AG09309 (cell line): Measurements from ENCODE around the gene MCAM.
A peak's percentile ranks its signal among the peaks of the same experiment; 100 is the strongest.

Source experiments
- DNase-seq: peaks from one replicate; pipeline ENCODE4 v3.0.0-alpha.2; 2010; ENCODE audit warnings: low read depth
- H3K4me3 ChIP-seq: 2 replicates; pipeline ENCODE4 v1.5.1; 2011; ENCODE audit warnings: mild to moderate bottlenecking, low read depth, low read length, moderate library complexity; ENCODE audit not compliant: control insufficient read depth
- CTCF ChIP-seq: IDR thresholded peaks from 2 replicates; pipeline ENCODE4 v1.5.1; 2011; ENCODE audit warnings: mild to moderate bottlenecking, low read depth, low read length, inconsistent platforms; ENCODE audit not compliant: insufficient read depth, control insufficient read depth; ENCODE audit errors: missing control alignments

MCAM gene

DNA sequence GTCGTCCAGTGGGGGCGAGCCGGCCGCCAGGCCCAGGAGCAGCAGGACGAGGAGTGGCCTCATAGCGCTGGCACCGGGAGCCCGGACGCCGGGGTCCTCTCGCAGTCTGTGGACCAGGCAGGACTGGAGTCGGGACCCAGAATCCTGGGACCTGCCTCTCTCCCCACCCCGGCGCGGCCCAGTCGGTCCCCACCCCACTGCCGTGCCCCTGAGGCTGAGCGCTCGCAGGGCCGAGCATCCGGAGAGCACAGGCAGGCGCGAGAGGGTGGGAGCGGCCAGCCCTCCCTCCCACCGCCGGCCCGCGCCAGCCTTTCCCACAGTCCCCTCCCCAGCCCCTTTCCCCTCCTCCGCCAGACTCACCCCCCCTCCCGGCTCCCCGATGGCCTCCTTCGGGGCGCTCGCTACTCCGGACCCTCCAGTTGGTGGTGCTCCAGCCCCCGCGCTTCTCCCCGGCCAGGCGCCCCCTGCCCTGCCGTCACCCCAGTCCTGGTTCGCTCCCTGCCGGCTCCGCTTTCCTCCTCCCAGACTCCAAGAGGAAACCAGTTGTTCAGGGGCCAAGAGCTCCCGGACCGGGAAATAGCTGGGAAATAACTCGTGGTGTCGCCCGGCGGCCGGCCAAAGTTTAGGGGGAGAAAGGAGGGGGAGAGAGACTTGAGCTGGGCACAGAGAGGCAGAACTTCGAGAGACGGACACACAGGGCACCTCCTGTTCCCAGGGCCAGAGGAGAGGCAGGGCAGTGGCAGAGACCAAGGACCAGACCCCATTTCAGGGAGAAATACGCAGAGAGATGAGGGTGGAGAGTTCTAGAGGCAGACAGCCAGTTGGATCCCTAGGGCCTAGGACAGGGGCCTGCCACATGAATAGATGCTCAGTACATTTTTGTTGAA is 23.6 kb upstream of the MCAM start, which contains the start of gene C1QTNF5:
Gene C1QTNF5, minus strand, starts transcription at position 549 of the 887 bp plus-strand sequence. Its CDS starts 486 bp downstream, at position 63.
- DNase-seq, result no peak
- TF ChIP-seq CTCF, result no peak

DNA sequence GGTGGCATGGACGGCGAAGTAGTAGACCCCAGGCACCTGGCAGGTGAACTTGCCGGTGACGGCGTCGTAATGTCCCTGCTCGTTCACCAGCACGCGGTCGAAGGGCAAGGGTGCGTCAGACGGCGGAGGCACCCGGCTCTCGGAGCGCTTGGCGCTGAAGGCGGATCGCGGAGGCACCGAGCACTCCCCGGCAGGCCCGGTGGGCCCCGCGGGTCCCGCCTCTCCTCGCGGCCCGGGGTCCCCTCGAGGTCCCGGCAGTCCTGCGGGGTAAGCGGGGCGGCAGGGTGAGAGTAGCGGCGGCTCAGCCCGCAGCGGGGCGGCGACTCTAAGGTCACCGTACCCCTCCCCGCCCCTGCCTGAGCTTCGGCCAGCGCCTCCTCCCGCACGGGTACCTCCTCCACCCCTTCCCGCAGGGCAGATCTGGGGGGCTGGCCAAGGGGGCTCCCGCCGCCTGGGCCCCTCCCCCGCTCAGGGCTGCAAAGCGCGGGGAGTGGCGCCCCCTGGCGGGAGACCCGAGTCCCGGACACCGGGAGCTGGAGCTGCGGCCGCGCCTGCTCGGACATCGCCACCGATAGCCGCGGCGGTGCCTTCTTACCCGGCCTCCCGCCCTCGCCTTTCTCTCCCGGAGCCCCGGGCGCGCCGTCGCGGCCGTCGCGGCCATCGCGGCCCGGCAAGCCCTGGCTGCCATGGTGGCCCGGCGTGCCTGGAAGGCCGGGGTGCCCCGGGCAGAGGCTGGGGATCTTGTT is 22.8 kb upstream of the MCAM start:
- DNase-seq, result no peak
- peak overlapping the region; percentile 53 for H3K4me3 ChIP-seq
- peak; percentile 71 for TF ChIP-seq CTCF

More for the DNA sequence above, 23.6 kb upstream of the MCAM start, which contains the start of gene C1QTNF5:
- peak within 1 kb of the TSS; percentile 53 for H3K4me3 ChIP-seq

DNA sequence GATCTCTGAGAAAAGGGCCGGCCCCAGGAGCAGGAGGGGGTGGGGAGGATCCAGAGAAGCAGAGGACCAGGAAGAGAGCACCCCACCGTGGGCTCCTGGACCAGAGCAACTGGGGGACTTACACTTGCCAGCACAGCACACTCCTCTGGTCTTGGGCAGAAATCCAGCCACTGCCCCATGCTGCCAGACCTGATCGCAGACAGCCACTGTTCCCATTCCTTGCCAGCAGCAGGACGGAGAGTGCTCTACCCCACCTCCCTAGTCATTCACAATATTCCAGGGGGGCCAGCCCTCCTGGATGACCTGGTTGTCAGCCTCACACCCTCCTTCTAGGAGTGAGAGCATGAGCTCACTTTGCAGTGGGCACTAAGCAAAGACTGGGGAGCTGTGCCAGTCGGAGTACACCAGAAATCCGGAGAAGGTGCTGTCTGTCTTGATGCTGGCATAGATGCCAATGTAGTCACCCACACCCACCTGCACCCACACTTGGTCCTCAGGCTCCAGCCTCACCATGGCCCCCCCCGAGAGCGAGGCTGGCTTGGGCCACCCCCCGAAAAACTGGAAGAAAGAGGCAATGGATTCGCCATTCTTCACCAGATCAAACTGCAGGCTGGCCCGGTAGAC is 22.1 kb upstream of the MCAM start:
- peak overlapping the region; percentile 9; the same call in 1 of the 2 replicates for H3K4me3 ChIP-seq
- no peak for DNase-seq

DNA sequence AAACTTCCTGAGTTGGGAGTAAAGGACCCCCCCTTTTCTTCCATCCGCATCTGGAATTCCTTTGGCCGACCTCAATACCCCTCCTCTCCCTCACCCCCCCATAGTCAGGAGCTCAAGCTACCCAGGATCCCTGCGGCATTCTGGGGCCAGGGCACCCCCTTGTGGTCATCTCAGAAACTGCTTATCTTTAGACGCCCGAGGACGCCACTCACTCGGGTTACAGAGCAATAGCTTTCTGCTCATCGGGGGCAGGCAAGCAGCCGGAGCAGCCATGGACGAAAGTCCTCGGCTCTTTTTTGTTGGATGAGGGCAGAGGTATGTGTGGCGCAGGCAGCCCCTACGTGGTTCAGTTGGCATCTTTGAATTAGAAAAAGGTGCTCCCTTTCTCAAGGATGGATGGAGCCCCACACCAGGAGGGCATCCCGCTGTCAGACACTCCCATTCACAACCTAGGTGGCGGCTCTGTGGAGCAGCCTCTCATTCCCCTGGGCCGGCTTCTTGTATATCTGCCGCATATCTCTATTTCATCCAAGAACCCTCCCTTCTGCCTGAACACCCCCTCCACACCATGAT is 21.5 kb upstream of the MCAM start:
- peak; percentile 89 for TF ChIP-seq CTCF
- DNase-seq, result no peak
- H3K4me3 ChIP-seq, result no peak overlapping the region; the same call in 1 of the 2 replicates

More for the DNA sequence above, 22.1 kb upstream of the MCAM start:
- no peak for TF ChIP-seq CTCF

- H3K4me3 ChIP-seq, result peak overlapping the region; percentile 14
- TF ChIP-seq CTCF, result no peak
- no peak for DNase-seq
These were observed 20.8 kb upstream of the MCAM start for GRCh38 chr11:119337581-119338317.
